Activated CD4-positive, alpha-beta memory T cell treated with anti-CD3 and anti-CD28 coated beads for 36 hours (primary cell): ENCODE measurements around the gene FLRT2. TPM values are rescaled to one million over a fixed set of nuclear protein-coding genes. Genes with fewer than 3 reads are reported as not detected.

ENCODE experiments used
- CTCF ChIA-PET: fragments of 350-600 bp; sonication (Branson Sonifier 250); formaldehyde crosslinking; loops from one replicate; lab custom pipeline; 2021; ENCODE audit warnings: antibody characterized with exemption, inconsistent platforms; lab: Charles Lee
- POLR2A ChIA-PET: fragments of 350-600 bp; sonication (Branson Sonifier 250); formaldehyde crosslinking; loops from one replicate; lab custom pipeline; 2021; ENCODE audit warnings: antibody characterized with exemption; lab: Charles Lee
- DNase-seq: peaks from one replicate; pipeline ENCODE4 v3.0.0-alpha.2; 2020
- H3K27ac Mint-ChIP-seq: one replicate; pipeline ENCODE4 v1.8.0; 2021; ENCODE audit warnings: mixed read lengths
- H3K27me3 Mint-ChIP-seq: one replicate; pipeline ENCODE4 v1.8.0; 2021; ENCODE audit warnings: mixed read lengths
- H3K36me3 Mint-ChIP-seq: one replicate; pipeline ENCODE4 v1.8.0; 2021; ENCODE audit warnings: mixed read lengths
- H3K4me1 Mint-ChIP-seq: one replicate; pipeline ENCODE4 v1.8.0; 2021; ENCODE audit warnings: low read depth, mixed read lengths
- H3K4me3 Mint-ChIP-seq: one replicate; pipeline ENCODE4 v1.8.0; 2021; ENCODE audit warnings: mild to moderate bottlenecking, mixed read lengths
- H3K9me3 Mint-ChIP-seq: one replicate; pipeline ENCODE4 v1.8.0; 2021; ENCODE audit warnings: mixed read lengths
- intact Hi-C: fragments of 100-400 bp; cut with micrococcal nuclease; formaldehyde crosslinking; loops from one replicate; pipeline ENCODE4 v1.15.1; 2023
- total RNA-seq, 2 experiments: library from RNA; stranded (reverse); gene quantifications; one replicate each; pipeline ENCODE4 v1.2.3, GENCODE V29; 2021

FLRT2 gene
- total RNA-seq, 2 experiments from 2014 or later, result not detected

GRCh38 chr14:85660243-85660922 is 130.4 kb downstream of the FLRT2 start:
- Mint-ChIP-seq H3K27me3 (no peaks in the 10 kb centered on the region), H3K27ac (no peak overlapping the region), H3K36me3 (no peaks in the 10 kb centered on the region), H3K4me3 (no peak overlapping the region), H3K4me1 (no peaks in the 10 kb centered on the region), H3K9me3 (peaks cover 6% of the 10 kb centered on the region)
- CTCF ChIA-PET, result no interaction called here
- intact Hi-C loops, result no loop called here
- POLR2A ChIA-PET, result no interaction called here
- DNase-seq, result no peak

DNA sequence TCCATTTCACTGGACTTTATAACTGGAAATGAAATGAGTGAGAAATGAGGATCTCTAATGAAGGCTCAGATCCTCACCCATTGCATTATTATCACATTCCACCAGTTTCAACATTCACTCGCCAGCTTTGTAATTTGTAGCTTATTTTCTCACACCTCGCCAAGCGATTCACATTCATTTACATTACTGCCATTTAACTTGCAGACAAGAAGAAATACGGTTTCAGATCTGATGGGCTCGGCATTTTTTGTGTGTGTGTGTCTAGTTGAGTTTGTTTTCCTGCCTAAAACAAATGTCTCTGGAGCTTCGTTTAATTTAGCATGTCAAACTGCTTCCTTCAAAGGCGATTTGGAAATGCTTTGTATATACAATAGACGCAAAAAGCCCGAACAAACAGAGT is 132.2 kb downstream of the FLRT2 start:
- Mint-ChIP-seq H3K4me1 (no peaks in the 10 kb centered on the region), H3K27ac (no peak overlapping the region), H3K9me3 (peaks cover 6% of the 10 kb centered on the region), H3K4me3 (no peak overlapping the region), H3K36me3 (no peaks in the 10 kb centered on the region), H3K27me3 (no peaks in the 10 kb centered on the region)
- CTCF ChIA-PET, result no interaction called here
- POLR2A ChIA-PET, result no interaction called here
- DNase-seq, result no peak
- intact Hi-C loops, result no loop called here

- no peaks in the 10 kb centered on the region for H3K36me3 Mint-ChIP-seq
- H3K4me3 Mint-ChIP-seq, result no peak overlapping the region
- ChIA-PET POLR2A (no interaction called here), CTCF (no interaction called here)
- no peaks in the 10 kb centered on the region for H3K27me3 Mint-ChIP-seq
- intact Hi-C loops, result no loop called here
- no peaks in the 10 kb centered on the region for H3K4me1 Mint-ChIP-seq
- H3K9me3 Mint-ChIP-seq, result peaks cover 3% of the 10 kb centered on the region
- no peak for DNase-seq
- no peak overlapping the region for H3K27ac Mint-ChIP-seq
Observed at GRCh38 chr14:85663256-85663655, 133.3 kb downstream of the FLRT2 start.

GRCh38 chr14:85663667-85664066 is 133.7 kb downstream of the FLRT2 start:
- Mint-ChIP-seq H3K36me3 (no peaks in the 10 kb centered on the region), H3K9me3 (peaks cover 3% of the 10 kb centered on the region), H3K4me1 (no peaks in the 10 kb centered on the region), H3K27ac (no peak overlapping the region), H3K27me3 (no peaks in the 10 kb centered on the region), H3K4me3 (no peak overlapping the region)
- no peak for DNase-seq
- intact Hi-C loops, result no loop called here
- ChIA-PET POLR2A (no interaction called here), CTCF (no interaction called here)

GRCh38 chr14:85675957-85676356 is 146.0 kb downstream of the FLRT2 start:
- ChIA-PET POLR2A (no interaction called here), CTCF (no interaction called here)
- no peak for DNase-seq
- no peaks in the 10 kb centered on the region for H3K36me3 Mint-ChIP-seq
- H3K4me3 Mint-ChIP-seq, result no peak overlapping the region
- intact Hi-C loops, result no loop called here
- no peak overlapping the region for H3K27ac Mint-ChIP-seq
- peaks cover 3% of the 10 kb centered on the region for H3K9me3 Mint-ChIP-seq
- no peaks in the 10 kb centered on the region for H3K27me3 Mint-ChIP-seq
- no peaks in the 10 kb centered on the region for H3K4me1 Mint-ChIP-seq

DNA sequence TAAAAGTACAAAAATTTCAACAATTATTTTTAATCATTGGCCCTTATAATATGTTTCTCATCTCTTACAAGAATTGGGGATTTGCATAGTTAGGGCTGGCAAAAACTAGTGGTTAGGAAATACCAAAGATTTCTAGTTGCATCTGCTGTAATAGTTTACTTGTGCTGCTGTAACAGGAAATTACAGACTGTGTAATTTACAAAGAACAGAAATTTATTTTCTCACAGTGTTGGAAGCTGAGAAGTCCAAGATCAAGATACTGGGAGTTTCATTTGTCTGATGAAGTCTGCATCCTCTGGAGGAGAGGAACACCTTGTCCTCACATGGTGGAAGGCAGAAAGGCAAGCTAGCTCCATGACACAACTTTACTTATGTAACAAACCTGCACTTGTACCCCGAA is 157.0 kb downstream of the FLRT2 start:
- CTCF ChIA-PET, result no interaction called here
- POLR2A ChIA-PET, result no interaction called here
- no peaks in the 10 kb centered on the region for H3K27me3 Mint-ChIP-seq
- H3K27ac Mint-ChIP-seq, result no peak overlapping the region
- DNase-seq, result no peak
- intact Hi-C loops, result no loop called here
- no peaks in the 10 kb centered on the region for H3K4me1 Mint-ChIP-seq
- peaks cover 2% of the 10 kb centered on the region for H3K9me3 Mint-ChIP-seq
- no peaks in the 10 kb centered on the region for H3K36me3 Mint-ChIP-seq
- H3K4me3 Mint-ChIP-seq, result no peak overlapping the region

DNA sequence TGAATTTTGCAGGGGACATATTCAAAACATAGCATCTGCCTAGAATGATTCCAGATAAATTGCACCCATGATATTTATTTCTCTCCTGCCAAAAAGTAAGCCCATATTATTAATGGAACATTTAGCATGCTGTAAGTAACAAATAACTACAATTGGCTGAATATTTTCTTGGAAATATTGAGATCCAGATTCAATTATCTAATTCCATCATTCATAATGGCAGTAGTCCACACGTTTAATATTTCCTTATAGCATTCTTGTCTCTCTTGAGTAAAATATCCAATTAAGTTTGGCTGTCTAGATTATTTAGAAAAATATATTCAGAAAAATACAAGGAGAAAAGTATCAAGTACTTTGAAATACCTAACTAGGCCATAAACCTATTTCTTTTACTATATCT is 157.5 kb downstream of the FLRT2 start:
- no peak overlapping the region for H3K27ac Mint-ChIP-seq
- H3K4me1 Mint-ChIP-seq, result no peaks in the 10 kb centered on the region
- H3K27me3 Mint-ChIP-seq, result no peaks in the 10 kb centered on the region
- H3K9me3 Mint-ChIP-seq, result peaks cover 2% of the 10 kb centered on the region
- POLR2A ChIA-PET, result no interaction called here
- no peaks in the 10 kb centered on the region for H3K36me3 Mint-ChIP-seq
- intact Hi-C loops, result no loop called here
- no peak for DNase-seq
- CTCF ChIA-PET, result no interaction called here
- H3K4me3 Mint-ChIP-seq, result no peak overlapping the region

DNA sequence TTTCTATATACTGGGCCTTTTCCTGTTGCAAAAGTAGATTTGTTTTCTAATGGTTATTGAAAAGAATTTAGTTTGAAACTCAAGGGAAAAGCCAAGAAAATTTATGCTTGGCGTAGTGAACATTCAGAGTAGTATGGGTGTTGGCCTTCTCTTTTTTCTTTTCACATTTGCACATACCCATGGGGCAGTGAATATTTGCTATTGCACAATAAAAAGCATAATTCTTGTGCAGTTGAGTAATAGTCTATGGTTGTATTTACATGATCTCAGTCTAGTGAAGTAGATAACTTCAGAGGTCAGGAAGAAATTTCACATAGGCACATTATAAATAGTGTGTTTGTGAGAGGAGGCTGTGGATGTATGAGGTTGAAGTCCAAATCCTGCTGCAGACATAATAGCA is 158.1 kb downstream of the FLRT2 start:
- CTCF ChIA-PET, result no interaction called here
- no peak overlapping the region for H3K4me3 Mint-ChIP-seq
- peaks cover 2% of the 10 kb centered on the region for H3K9me3 Mint-ChIP-seq
- no peaks in the 10 kb centered on the region for H3K36me3 Mint-ChIP-seq
- H3K27ac Mint-ChIP-seq, result no peak overlapping the region
- no peaks in the 10 kb centered on the region for H3K4me1 Mint-ChIP-seq
- POLR2A ChIA-PET, result no interaction called here
- no peaks in the 10 kb centered on the region for H3K27me3 Mint-ChIP-seq
- intact Hi-C loops, result no loop called here
- no peak for DNase-seq

DNA sequence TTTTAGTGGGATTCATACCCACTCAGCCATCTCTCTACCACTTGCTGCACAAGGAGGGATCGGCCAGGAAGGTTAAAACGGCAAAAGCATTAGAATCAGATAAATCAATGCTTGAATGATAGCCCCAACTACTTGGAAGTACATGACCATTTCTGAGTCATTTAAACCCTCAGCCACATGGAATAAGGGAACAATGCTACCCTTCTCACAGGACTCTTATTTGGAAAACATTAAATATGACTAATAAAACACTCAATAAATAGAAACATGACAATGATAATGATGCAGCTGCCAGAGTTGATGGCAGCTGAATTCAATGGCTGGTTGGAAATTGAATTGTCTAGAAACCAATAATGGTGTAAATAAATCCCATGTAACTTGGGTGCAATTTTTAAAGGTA is 165.4 kb downstream of the FLRT2 start:
- H3K27ac Mint-ChIP-seq, result no peak overlapping the region
- H3K4me3 Mint-ChIP-seq, result no peak overlapping the region
- DNase-seq, result no peak
- peaks cover 4% of the 10 kb centered on the region for H3K9me3 Mint-ChIP-seq
- no peaks in the 10 kb centered on the region for H3K36me3 Mint-ChIP-seq
- CTCF ChIA-PET, result no interaction called here
- intact Hi-C loops, result no loop called here
- POLR2A ChIA-PET, result no interaction called here
- H3K27me3 Mint-ChIP-seq, result no peaks in the 10 kb centered on the region
- H3K4me1 Mint-ChIP-seq, result no peaks in the 10 kb centered on the region

- Mint-ChIP-seq H3K9me3 (peaks cover 9% of the 10 kb centered on the region), H3K4me1 (no peaks in the 10 kb centered on the region), H3K4me3 (no peak overlapping the region), H3K27ac (no peak overlapping the region), H3K36me3 (no peaks in the 10 kb centered on the region), H3K27me3 (no peaks in the 10 kb centered on the region)
- intact Hi-C loops, result no loop called here
- POLR2A ChIA-PET, result no interaction called here
- no peak for DNase-seq
- CTCF ChIA-PET, result no interaction called here
Observed at GRCh38 chr14:85701116-85701515, 171.2 kb downstream of the FLRT2 start.

GRCh38 chr14:85701763-85702162 is 171.8 kb downstream of the FLRT2 start:
- Mint-ChIP-seq H3K4me1 (no peaks in the 10 kb centered on the region), H3K4me3 (no peak overlapping the region), H3K36me3 (no peaks in the 10 kb centered on the region), H3K9me3 (peaks cover 9% of the 10 kb centered on the region), H3K27ac (no peak overlapping the region), H3K27me3 (no peaks in the 10 kb centered on the region)
- POLR2A ChIA-PET, result no interaction called here
- intact Hi-C loops, result no loop called here
- no peak for DNase-seq
- CTCF ChIA-PET, result no interaction called here

GRCh38 chr14:85702191-85702590 is 172.2 kb downstream of the FLRT2 start:
- intact Hi-C loops, result no loop called here
- Mint-ChIP-seq H3K4me3 (no peak overlapping the region), H3K27me3 (no peaks in the 10 kb centered on the region), H3K4me1 (no peaks in the 10 kb centered on the region), H3K27ac (no peak overlapping the region), H3K9me3 (peaks cover 9% of the 10 kb centered on the region), H3K36me3 (no peaks in the 10 kb centered on the region)
- POLR2A ChIA-PET, result no interaction called here
- no peak for DNase-seq
- CTCF ChIA-PET, result no interaction called here

- CTCF ChIA-PET, result no interaction called here
- Mint-ChIP-seq H3K9me3 (peaks cover 9% of the 10 kb centered on the region), H3K36me3 (no peaks in the 10 kb centered on the region), H3K4me1 (no peaks in the 10 kb centered on the region), H3K27me3 (no peaks in the 10 kb centered on the region), H3K27ac (no peak overlapping the region), H3K4me3 (no peak overlapping the region)
- POLR2A ChIA-PET, result no interaction called here
- intact Hi-C loops, result no loop called here
- DNase-seq, result no peak
Observed at GRCh38 chr14:85702997-85703396, 173.1 kb downstream of the FLRT2 start.
